GM19193 (cell line): ENCODE measurements around the gene ASAP2.

Source experiments
- POLR2A ChIP-seq: IDR thresholded peaks from 4 replicates; pipeline ENCODE4 v1.6.1; 2011; ENCODE audit not compliant: insufficient read depth, insufficient read length; ENCODE audit errors: extremely low read depth

Gene ASAP2

DNA sequence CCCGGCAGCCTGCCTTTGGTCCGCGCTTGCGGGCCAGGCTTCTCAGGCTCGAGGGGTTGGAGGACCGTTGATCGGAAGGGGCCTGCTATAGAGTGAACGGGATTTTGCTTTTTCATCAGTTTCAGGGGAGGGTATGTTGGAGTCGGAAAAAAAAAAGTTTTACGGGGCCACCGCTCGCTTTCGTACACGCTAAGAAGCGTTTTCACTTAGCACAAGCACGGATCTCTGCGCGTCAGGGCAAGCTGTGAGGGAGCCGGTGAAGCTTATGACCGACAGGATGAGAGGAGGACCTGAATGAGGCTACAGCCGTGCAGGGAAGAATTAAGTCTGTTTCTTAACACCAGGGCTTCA is 217.3 kb downstream of the ASAP2 start:
- TF ChIP-seq POLR2A = no peak

DNA sequence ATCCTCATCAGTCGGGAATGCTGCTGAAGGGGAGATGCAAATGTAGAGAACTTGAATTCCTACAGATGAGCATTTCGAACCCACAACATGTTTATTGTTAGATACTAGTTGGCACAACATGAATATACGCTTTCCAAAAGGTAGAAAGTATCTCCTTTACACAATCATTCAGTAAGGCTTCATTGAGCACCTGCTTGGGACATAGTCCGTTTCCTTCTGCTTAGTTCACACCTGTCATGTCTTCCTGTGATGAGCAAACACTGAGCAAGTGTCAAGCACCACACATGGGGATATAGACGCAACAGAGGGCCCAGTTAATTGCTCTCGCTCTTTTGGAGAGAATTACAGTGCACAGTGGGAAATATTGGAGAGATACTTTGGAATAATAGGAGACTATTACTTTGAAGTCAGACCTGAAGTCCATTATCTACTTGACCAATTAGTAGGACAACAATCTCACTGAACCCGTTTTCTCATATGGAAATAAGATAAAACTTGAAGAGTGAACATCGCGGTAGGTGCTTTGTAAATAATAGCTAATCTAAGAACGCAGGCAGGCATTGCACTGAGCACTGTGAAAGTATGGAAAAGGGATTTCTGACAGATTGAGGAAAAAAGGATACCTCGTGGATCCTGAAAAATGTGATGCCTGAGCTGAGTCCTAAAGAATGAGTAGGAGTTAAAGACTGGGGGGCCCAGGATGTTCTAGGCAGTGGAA is 218.0 kb downstream of the ASAP2 start:
- no peak for TF ChIP-seq POLR2A

DNA sequence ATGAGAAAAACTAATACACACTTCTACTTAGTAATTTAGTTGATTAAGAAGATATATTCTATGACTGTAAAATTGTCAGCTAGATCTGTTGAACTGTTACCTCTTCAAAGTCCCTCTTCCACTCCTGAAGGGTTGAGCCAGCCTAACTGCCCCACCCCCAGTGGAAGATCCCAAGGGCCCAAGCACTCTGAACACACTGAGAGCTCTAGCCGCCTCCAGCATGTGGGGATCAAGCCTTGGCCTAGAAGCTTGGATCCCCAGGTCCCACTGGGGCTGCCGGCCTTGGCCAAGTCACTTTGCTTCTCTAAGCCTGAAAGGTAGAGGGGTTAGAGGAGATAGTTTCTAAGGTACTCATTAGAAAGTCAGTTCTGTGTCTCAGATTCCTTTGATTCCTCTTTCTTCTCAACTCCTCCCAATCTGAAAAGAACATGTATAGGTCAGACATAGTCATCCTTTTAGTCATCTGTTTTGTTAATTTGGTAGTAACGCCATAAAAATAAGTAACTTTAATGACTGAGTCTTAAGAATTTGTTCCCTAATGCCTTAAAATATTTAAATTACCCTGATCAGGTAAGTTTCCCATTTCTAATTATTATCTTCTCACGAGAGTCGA is 222.5 kb downstream of the ASAP2 start:
- TF ChIP-seq POLR2A = no peak

DNA sequence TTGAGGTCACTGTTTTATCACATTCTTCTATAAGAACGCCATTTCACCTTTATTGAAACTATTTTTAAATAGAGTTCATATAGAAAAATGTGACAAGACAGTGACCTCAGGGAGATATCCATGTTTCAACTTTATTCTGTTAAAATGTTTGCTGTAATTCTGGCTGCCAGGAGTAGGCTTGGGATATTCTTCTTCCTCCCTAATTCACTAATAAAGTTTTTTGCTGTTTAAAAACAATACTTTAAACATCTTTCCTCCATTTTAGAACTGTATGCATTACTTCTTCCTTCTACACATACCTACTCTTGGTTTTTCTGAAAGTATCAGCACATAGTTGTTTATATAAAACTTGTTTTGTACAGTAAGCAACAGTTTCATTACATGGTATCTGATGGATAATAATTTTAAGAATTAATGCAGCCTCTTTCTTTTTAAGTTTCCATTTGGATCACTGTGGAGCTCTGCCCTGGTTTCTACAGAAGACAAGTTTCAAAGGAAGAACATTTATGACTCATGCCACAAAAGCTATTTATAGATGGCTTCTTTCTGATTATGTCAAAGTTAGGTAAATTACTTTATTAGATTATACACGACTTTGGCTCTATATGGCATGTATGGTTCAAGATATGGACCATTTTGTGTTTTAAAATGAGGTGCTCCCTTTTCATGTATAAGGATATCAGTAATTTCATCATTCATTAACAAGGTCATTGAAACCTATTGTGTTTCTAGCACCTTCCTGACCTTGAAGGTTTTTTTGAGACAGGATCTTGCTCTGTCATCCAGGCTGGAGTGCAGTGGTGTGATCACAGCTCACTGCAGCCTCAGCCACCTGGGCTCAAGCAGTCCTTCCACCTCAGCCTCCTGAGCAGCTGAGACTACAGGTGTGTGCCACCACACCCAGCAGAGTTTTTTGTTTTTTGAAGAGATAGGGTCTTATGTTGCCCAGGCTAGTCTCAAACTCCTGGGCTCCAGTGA is 224.0 kb downstream of the ASAP2 start:
- TF ChIP-seq POLR2A = no peak

DNA sequence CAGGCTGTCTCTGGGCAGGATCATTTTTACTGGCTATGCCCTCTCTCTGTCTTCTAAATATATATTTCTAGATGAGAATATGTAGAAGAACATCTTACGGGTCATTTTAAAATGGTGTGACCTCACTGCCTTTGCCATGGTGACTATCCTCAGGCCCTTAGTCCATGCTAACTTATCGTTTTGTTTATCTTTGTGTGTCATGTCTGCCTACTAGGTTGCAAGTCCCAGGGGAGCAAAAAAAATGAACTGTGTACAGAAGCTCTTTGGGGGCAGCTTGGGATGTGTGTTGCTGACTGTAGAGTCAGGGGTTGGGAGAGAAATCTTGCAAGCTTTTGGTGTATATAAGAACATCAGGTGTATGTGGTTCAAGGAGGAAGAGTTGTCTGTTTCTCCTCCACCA is 227.9 kb downstream of the ASAP2 start:
- TF ChIP-seq POLR2A = no peak

DNA sequence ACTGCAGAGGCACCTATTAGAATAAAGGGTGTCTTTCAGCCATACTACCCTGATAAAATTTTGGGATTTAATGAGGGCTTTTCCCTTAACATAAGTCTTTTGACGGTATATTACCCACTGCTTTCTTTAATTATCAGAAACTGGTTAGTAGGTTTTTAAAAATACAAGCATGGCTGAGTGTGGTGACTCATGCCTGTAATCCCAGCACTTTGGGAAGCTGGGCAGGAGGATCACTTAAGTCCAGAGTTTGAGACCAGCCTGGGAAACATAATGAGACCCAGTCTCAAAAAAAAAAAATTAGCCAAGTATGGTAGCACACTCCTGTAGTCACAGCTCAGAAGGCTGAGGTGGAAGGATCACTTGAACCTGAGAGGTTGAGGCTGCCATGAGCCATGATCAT is 232.9 kb downstream of the ASAP2 start:
- TF ChIP-seq POLR2A = no peak

DNA sequence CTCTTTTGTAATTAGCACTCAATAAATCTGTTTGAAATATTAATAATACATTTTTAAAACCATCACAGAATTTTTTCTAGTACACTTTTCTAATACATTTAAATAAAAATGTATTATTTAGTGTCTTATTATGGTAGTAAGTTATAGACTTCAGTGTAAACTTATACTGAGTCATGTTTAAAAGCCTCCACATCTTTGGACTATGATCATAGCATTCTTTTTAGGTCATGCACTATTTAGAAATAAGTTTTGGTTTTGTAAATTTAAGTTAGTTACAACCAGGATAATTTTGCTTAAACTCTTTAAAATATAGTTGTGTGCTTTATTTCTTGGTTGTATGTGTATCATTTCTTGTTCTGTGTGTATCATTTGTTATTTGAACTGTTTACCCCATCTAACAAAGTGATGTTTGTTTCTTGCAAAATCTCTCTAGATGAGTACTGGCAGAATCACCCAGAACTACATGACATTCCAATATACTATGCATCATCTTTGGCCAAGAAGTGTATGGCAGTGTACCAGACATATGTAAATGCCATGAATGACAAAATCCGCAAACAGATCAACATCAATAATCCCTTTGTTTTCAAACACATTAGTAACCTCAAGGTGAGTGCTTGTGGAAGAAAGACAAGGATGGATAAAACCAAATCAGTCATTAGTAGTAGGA is 233.6 kb downstream of the ASAP2 start:
- no peak for TF ChIP-seq POLR2A

DNA sequence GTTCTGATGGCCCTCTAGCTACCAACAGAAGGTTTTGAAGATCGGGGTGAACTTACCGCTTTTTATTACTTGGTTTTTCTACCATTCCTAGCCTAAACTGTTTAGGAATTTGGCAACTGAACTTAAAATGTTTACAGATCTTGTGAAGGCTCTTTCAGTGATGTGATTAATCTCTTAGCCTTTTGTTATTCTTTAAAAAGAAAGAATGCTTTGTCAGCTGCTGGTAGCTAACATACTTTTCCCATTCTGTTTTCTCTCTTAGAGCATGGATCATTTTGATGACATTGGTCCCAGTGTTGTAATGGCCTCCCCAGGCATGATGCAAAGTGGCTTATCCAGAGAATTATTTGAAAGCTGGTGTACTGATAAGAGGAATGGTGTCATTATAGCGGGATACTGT is 234.9 kb downstream of the ASAP2 start:
- TF ChIP-seq POLR2A = no peak

DNA sequence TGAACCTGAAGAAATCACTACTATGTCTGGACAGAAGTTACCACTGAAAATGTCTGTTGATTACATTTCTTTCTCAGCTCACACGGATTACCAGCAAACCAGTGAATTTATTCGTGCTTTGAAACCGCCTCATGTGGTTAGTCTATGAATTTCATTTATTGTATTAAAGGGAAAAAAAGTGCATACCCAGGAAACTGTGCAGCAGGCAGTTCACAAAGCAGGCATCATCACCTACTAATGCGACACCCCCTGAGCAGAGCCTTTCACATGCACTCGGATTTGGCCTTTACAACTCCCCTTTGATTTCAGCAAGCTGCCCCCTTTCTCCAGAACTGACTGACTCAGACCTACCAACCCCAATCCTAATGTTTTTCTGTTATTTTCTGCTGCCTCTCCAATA is 236.9 kb downstream of the ASAP2 start:
- no peak for TF ChIP-seq POLR2A

DNA sequence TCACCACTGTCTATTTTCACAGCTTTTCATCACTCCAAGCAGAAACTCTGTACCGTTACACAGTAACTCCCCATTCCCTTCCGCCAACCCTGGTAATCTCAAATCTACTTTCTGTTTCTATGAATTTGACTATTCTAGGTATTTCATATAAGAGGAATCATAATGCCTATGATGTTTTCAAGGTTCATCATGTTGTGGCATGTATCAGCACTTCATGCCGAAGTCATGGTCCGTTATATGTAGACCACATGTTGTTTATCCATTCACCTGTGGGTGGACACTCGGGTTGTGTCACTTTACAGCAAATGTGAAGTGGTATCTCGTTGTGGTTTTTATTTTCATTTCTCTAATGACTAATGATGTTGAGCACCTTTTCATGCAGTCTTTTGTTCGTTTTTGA is 238.5 kb downstream of the ASAP2 start:
- TF ChIP-seq POLR2A = no peak

DNA sequence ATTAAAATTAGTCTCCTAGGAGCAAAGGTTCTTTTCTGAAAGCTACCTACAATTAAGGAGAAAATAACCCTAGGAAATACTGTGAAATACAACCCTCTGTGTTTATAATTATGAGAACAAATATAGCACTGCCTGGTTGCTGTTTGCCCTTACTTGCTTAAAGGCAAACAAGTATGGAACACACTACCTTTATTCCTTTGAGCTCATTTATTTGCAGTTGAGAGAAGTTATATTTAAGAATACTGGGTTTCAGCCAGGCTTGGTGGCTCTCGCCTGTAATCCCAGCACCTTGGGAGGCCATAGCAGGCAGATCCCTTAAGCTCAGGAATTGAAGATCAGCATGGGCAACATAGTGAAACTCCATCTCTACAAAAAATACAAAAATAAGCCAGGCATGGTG is 244.6 kb downstream of the ASAP2 start:
- no peak for TF ChIP-seq POLR2A
